ENCODE data around the gene MRTFB. TPM values are rescaled to one million over a fixed set of nuclear protein-coding genes. Genes with fewer than 3 reads are reported as not detected.

Gene MRTFB
- total and polyA plus RNA-seq, 2 donors (not counting 3 experiments of a cell fraction or from before 2014, with no cell fraction given), result 19.6 to 49.5 TPM

DNA sequence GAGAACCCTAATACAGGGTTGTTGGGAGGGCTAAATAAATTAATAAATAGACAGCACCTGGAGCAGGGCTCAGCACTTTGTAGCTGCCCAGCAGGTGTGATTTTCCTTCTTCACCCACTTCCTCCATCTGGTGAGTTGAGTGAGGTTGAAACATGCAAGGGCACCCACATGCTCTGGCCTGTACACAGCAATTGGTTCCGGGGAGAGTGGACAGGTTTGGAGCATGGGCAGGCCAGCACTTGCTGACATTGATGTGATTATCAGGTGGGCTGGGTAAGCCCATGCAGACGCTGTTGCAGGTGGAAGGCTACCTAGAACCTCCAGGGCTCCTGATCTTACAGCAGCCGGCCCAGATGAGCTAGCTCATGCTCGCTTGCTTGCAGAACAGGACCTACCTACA, 1.3 kb upstream of the MRTFB start:
- H3K79me2 ChIP-seq (ENCODE audit: control insufficient read depth, insufficient read depth, low read length), result peaks cover 11% of the 10 kb centered on the region
- intact Hi-C loops (cut with micrococcal nuclease) (loop anchor here (2.0 to 5.0 kb wide), 3 partner anchors 113 to 148 kb away; partner anchors contain the start of gene ERCC4), dilution Hi-C loops (cut with MboI; ENCODE audit: extremely low pct_ligation_motif_present, low sequenced_read_pairs) (no loop called here)
- no peak overlapping the region for H3K27ac ChIP-seq (ENCODE audit: insufficient read depth, low read depth, low read length)
- FAIRE-seq, result no peak
- no peak overlapping the region for H3K4me3 ChIP-seq (replicated peaks in 1 of 3; ENCODE audit: insufficient read depth in 1 of 3, low read depth in 1 of 3, low read length in 3 of 3)
- no TSS peak for BruUV-seq (replicated peaks)
- ChIA-PET CTCF (interaction anchor here (4.8 kb wide), 1 partner anchor 146 kb away, joined by 18 read pairs; no protein-coding TSS in a partner anchor), POLR2A (no interaction called here)
- no peak overlapping the region for H3K9ac ChIP-seq (replicated peaks; ENCODE audit: extremely low read depth, insufficient read depth, low read length)
- H3K9me3 ChIP-seq (replicated peaks; ENCODE audit: control insufficient read depth, insufficient read depth, low read length), result no peaks in the 10 kb centered on the region
- no peaks in the 10 kb centered on the region for H3K27me3 ChIP-seq (ENCODE audit: control insufficient read depth in 2 of 2, insufficient read depth in 2 of 2, low read length in 2 of 2)
- no peak for DNase-seq (ENCODE audit: low read depth, low spot score)
- H3K4me1 ChIP-seq (ENCODE audit: control insufficient read depth, extremely low read depth, insufficient read depth, low read length), result peaks cover 11% of the 10 kb centered on the region
- H3K9me1 ChIP-seq (replicated peaks; ENCODE audit: control insufficient read depth, extremely low read depth, insufficient read depth, low read length), result no peaks in the 10 kb centered on the region
- TF ChIP-seq POLR2AphosphoS5 (IDR thresholded peaks at IDR 0.05; ENCODE audit: insufficient read depth, low read depth, low read length) (no peak), POLR2A (IDR thresholded peaks at IDR 0.05; ENCODE audit: low read depth, low read length) (no peak), MYC (IDR thresholded peaks at IDR 0.05; ENCODE audit: low read depth, low read length) (no peak), FOS (IDR thresholded peaks at IDR 0.05; ENCODE audit: borderline replicate concordance, insufficient read depth, low read length) (no peak), JUN (IDR thresholded peaks at IDR 0.05; ENCODE audit: borderline replicate concordance, insufficient read depth, insufficient read length, low read depth) (no peak)
- TF ChIP-seq, protein P1, sequence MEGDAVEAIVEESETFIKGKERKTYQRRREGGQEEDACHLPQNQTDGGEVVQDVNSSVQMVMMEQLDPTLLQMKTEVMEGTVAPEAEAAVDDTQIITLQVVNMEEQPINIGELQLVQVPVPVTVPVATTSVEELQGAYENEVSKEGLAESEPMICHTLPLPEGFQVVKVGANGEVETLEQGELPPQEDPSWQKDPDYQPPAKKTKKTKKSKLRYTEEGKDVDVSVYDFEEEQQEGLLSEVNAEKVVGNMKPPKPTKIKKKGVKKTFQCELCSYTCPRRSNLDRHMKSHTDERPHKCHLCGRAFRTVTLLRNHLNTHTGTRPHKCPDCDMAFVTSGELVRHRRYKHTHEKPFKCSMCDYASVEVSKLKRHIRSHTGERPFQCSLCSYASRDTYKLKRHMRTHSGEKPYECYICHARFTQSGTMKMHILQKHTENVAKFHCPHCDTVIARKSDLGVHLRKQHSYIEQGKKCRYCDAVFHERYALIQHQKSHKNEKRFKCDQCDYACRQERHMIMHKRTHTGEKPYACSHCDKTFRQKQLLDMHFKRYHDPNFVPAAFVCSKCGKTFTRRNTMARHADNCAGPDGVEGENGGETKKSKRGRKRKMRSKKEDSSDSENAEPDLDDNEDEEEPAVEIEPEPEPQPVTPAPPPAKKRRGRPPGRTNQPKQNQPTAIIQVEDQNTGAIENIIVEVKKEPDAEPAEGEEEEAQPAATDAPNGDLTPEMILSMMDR (IDR thresholded peaks at IDR 0.05; ENCODE audit: extremely low read depth in 1 of 2, insufficient read depth in 1 of 2, low read depth in 1 of 2, low read length in 2 of 2), result no peak
- H3K4me2 ChIP-seq (ENCODE audit: insufficient read depth, low read length), result no peak overlapping the region
- no peaks in the 10 kb centered on the region for H4K20me1 ChIP-seq (replicated peaks; ENCODE audit: control insufficient read depth, extremely low read depth, insufficient read depth, low read length)
- H3K36me3 ChIP-seq (ENCODE audit: control insufficient read depth in 2 of 2, extremely low read depth in 1 of 2, insufficient read depth in 2 of 2, low read length in 2 of 2), result no peaks in the 10 kb centered on the region
- H2AFZ ChIP-seq (ENCODE audit: low read depth, low read length), result no peak overlapping the region

DNA sequence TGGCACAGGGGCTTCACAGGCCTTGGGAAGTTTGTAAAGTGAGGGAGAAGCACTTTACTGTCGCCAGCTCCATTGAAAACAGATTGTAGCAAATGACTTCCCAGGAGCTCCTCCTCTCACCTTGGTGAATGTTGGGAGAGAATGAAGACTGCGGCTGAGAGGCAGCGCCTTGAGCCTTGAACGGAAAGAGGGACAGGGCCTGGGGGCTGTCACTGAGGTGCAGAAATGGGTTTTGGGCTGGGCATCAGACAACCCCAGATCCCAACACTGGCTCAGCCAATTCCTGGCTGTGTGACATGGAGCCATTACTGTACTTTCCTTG, 603 bp upstream of the MRTFB start:
- Histone ChIP-seq H3K9me1 (replicated peaks; ENCODE audit: control insufficient read depth, extremely low read depth, insufficient read depth, low read length) (no peaks in the 10 kb centered on the region), H4K20me1 (replicated peaks; ENCODE audit: control insufficient read depth, extremely low read depth, insufficient read depth, low read length) (no peaks in the 10 kb centered on the region), H3K79me2 (ENCODE audit: control insufficient read depth, insufficient read depth, low read length) (peaks cover 15% of the 10 kb centered on the region), H3K9ac (replicated peaks; ENCODE audit: extremely low read depth, insufficient read depth, low read length) (peak overlapping the region; percentile 98), H3K27me3 (ENCODE audit: control insufficient read depth in 2 of 2, insufficient read depth in 2 of 2, low read length in 2 of 2) (no peaks in the 10 kb centered on the region), H3K9me3 (replicated peaks; ENCODE audit: control insufficient read depth, insufficient read depth, low read length) (no peaks in the 10 kb centered on the region), H3K4me1 (ENCODE audit: control insufficient read depth, extremely low read depth, insufficient read depth, low read length) (peaks cover 11% of the 10 kb centered on the region), H2AFZ (ENCODE audit: low read depth, low read length) (peak overlapping the region; percentile 100), H3K4me2 (ENCODE audit: insufficient read depth, low read length) (peak overlapping the region; percentile 93), H3K36me3 (ENCODE audit: control insufficient read depth in 2 of 2, extremely low read depth in 1 of 2, insufficient read depth in 2 of 2, low read length in 2 of 2) (no peaks in the 10 kb centered on the region), H3K4me3 (replicated peaks in 1 of 3; ENCODE audit: insufficient read depth in 1 of 3, low read depth in 1 of 3, low read length in 3 of 3) (peak overlapping the region; percentile 74 to 96 (median 82)), H3K27ac (ENCODE audit: insufficient read depth, low read depth, low read length) (peak overlapping the region; percentile 68)
- DNase-seq (ENCODE audit: low read depth, low spot score) (no peak), FAIRE-seq (no peak)
- dilution Hi-C loops (cut with MboI; ENCODE audit: extremely low pct_ligation_motif_present, low sequenced_read_pairs) (no loop called here), intact Hi-C loops (cut with micrococcal nuclease) (loop anchor here (2.0 to 5.0 kb wide), 3 partner anchors 113 to 148 kb away; partner anchors contain the start of gene ERCC4)
- POLR2A ChIA-PET, result no interaction called here
- no peak for TF ChIP-seq FOS (IDR thresholded peaks at IDR 0.05; ENCODE audit: borderline replicate concordance, insufficient read depth, low read length)
- no peak for TF ChIP-seq JUN (IDR thresholded peaks at IDR 0.05; ENCODE audit: borderline replicate concordance, insufficient read depth, insufficient read length, low read depth)
- no peak for TF ChIP-seq GATA2 (IDR thresholded peaks at IDR 0.05; ENCODE audit: insufficient read depth, insufficient read length, low read depth, low read length)
- TF ChIP-seq MYC (IDR thresholded peaks at IDR 0.05; ENCODE audit: low read depth, low read length), result no peak
- TF ChIP-seq POLR2AphosphoS5 (IDR thresholded peaks at IDR 0.05; ENCODE audit: insufficient read depth, low read depth, low read length), result no peak
- TF ChIP-seq EZH2 (IDR thresholded peaks at IDR 0.05; ENCODE audit: borderline replicate concordance, low read depth, low read length, severe bottlenecking), result no peak
- TF ChIP-seq, protein P2, sequence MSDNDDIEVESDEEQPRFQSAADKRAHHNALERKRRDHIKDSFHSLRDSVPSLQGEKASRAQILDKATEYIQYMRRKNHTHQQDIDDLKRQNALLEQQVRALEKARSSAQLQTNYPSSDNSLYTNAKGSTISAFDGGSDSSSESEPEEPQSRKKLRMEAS (IDR thresholded peaks at IDR 0.05; ENCODE audit: insufficient read depth, insufficient read length), result no peak
- TF ChIP-seq POLR2A (IDR thresholded peaks at IDR 0.05; ENCODE audit: low read depth, low read length), result no peak
- TF ChIP-seq, protein P1 (IDR thresholded peaks at IDR 0.05; ENCODE audit: extremely low read depth in 1 of 2, insufficient read depth in 1 of 2, low read depth in 1 of 2, low read length in 2 of 2), result no peak
- CTCF ChIA-PET, result interaction anchor here (4.8 kb wide), 1 partner anchor 147 kb away, joined by 18 read pairs; no protein-coding TSS in a partner anchor
- BruUV-seq (replicated peaks), result no TSS peak

Data from endothelial cell of umbilical vein (primary cell).